OCI-LY1 (cell line): ENCODE data around the gene IQSEC1.

Source experiments
- H2AFZ ChIP-seq: fragments of 200-600 bp; sonication (generic), shearing (Covaris generic); 2 replicates; pipeline ENCODE4 v1.6.0; 2014; ENCODE audit warnings: antibody characterized with exemption, mild to moderate bottlenecking, low read length
- H3F3A ChIP-seq: fragments of 200-600 bp; sonication (generic), shearing (Covaris generic); 2 replicates; pipeline ENCODE4 v1.6.0; 2014; ENCODE audit warnings: mild to moderate bottlenecking, antibody characterized with exemption, low read length, moderate library complexity; ENCODE audit not compliant: insufficient read depth
- H3K27ac ChIP-seq: fragments of 200-600 bp; sonication (generic); 2 replicates; pipeline ENCODE4 v1.5.1; 2014; ENCODE audit warnings: low read length, mixed run types, mild to moderate bottlenecking, low read depth; ENCODE audit not compliant: poor library complexity, severe bottlenecking
- H3K27me3 ChIP-seq: fragments of 200-600 bp; sonication (generic); 2 replicates; pipeline ENCODE4 v1.6.0; 2014; ENCODE audit warnings: antibody characterized with exemption, mild to moderate bottlenecking, low read length, moderate library complexity; ENCODE audit not compliant: insufficient read depth
- H3K36me3 ChIP-seq: fragments of 200-600 bp; sonication (generic); 2 replicates; pipeline ENCODE4 v1.6.1; 2014; ENCODE audit warnings: mild to moderate bottlenecking, antibody characterized with exemption, low read length, moderate library complexity, mixed read lengths; ENCODE audit not compliant: insufficient read depth
- H3K4me1 ChIP-seq: fragments of 200-600 bp; sonication (generic); 2 replicates; pipeline ENCODE4 v1.5.1; 2014; ENCODE audit warnings: mild to moderate bottlenecking, low read length, moderate library complexity; ENCODE audit not compliant: insufficient read depth, severe bottlenecking
- H3K4me2 ChIP-seq: fragments of 200-600 bp; sonication (generic), shearing (Covaris generic); 2 replicates; pipeline ENCODE4 v1.6.1; 2014; ENCODE audit warnings: low read length
- H3K4me3 ChIP-seq: fragments of 200-600 bp; sonication (generic); 2 replicates; pipeline ENCODE4 v1.5.1; 2014; ENCODE audit warnings: low read length, low read depth, mild to moderate bottlenecking, mixed read lengths; ENCODE audit not compliant: poor library complexity, severe bottlenecking
- H3K79me2 ChIP-seq: fragments of 200-600 bp; shearing (Covaris generic); 2 replicates; pipeline ENCODE4 v1.6.1; 2016; ENCODE audit warnings: mixed run types, low read length, mixed read lengths; ENCODE audit not compliant: insufficient read depth
- H3K9ac ChIP-seq: fragments of 200-600 bp; sonication (generic), shearing (Covaris generic); 2 replicates; pipeline ENCODE4 v1.6.1; 2014; ENCODE audit warnings: mild to moderate bottlenecking, low read length, mixed read lengths
- H3K9me2 ChIP-seq: fragments of 200-600 bp; sonication (generic), shearing (Covaris generic); 2 replicates; pipeline ENCODE4 v1.6.1; 2014; ENCODE audit warnings: low read depth, mild to moderate bottlenecking, low read length, mixed read lengths
- H3K9me3 ChIP-seq: fragments of 200-600 bp; shearing (Covaris generic); 2 replicates; pipeline ENCODE4 v1.6.1; 2014; ENCODE audit warnings: low read length, mixed read lengths
- H4K20me1 ChIP-seq: fragments of 200-600 bp; sonication (generic), shearing (Covaris generic); 2 replicates; pipeline ENCODE4 v1.6.0; 2016; ENCODE audit warnings: mild to moderate bottlenecking, low read length; ENCODE audit not compliant: insufficient read depth
- EZH2 ChIP-seq: fragments of 200-600 bp; sonication (generic), shearing (Covaris generic); IDR thresholded peaks from 2 replicates; pipeline ENCODE4 v1.8.0; 2017; ENCODE audit warnings: borderline replicate concordance, mixed run types, mild to moderate bottlenecking, antibody characterized with exemption, low read length, moderate library complexity, mixed read lengths
- TF ChIP-seq, protein P1 (sequence below): fragments of 200-600 bp; sonication (generic), shearing (Covaris generic); IDR thresholded peaks from 2 replicates; pipeline ENCODE4 v1.5.1; 2017; ENCODE audit warnings: mild to moderate bottlenecking, antibody characterized with exemption, low read length, moderate library complexity, mixed read lengths

IQSEC1 gene

GRCh38 chr3:13009946-13010315 is 63.3 kb downstream of the IQSEC1 start:
- H3K27me3 ChIP-seq = no peaks in the 10 kb centered on the region
- peak overlapping the region; percentile 49 for H3K27ac ChIP-seq
- H3K79me2 ChIP-seq = no peaks in the 10 kb centered on the region
- H2AFZ ChIP-seq = no peak overlapping the region
- H3K9me2 ChIP-seq = no peaks in the 10 kb centered on the region
- H3K9me3 ChIP-seq = no peaks in the 10 kb centered on the region
- peak overlapping the region; percentile 43; the same call in 1 of the 2 replicates for H3K9ac ChIP-seq
- no peak for TF ChIP-seq EZH2
- TF ChIP-seq, protein P1, sequence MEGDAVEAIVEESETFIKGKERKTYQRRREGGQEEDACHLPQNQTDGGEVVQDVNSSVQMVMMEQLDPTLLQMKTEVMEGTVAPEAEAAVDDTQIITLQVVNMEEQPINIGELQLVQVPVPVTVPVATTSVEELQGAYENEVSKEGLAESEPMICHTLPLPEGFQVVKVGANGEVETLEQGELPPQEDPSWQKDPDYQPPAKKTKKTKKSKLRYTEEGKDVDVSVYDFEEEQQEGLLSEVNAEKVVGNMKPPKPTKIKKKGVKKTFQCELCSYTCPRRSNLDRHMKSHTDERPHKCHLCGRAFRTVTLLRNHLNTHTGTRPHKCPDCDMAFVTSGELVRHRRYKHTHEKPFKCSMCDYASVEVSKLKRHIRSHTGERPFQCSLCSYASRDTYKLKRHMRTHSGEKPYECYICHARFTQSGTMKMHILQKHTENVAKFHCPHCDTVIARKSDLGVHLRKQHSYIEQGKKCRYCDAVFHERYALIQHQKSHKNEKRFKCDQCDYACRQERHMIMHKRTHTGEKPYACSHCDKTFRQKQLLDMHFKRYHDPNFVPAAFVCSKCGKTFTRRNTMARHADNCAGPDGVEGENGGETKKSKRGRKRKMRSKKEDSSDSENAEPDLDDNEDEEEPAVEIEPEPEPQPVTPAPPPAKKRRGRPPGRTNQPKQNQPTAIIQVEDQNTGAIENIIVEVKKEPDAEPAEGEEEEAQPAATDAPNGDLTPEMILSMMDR = no peak
- H3F3A ChIP-seq = no peaks in the 10 kb centered on the region
- no peaks in the 10 kb centered on the region for H3K36me3 ChIP-seq
- no peaks in the 10 kb centered on the region for H4K20me1 ChIP-seq
- H3K4me3 ChIP-seq = peak overlapping the region; percentile 54
- peak overlapping the region; percentile 59 for H3K4me2 ChIP-seq
- H3K4me1 ChIP-seq = peaks cover 51% of the 10 kb centered on the region

- Histone ChIP-seq H3K36me3 (no peaks in the 10 kb centered on the region), H3K4me1 (peaks cover 45% of the 10 kb centered on the region), H3K27me3 (no peaks in the 10 kb centered on the region; the same call in 1 of the 2 replicates), H3K9ac (peak overlapping the region; percentile 43; the same call in 1 of the 2 replicates), H3K79me2 (no peaks in the 10 kb centered on the region), H4K20me1 (no peaks in the 10 kb centered on the region), H2AFZ (no peak overlapping the region), H3K4me2 (peak overlapping the region; percentile 59), H3K9me3 (no peaks in the 10 kb centered on the region), H3K4me3 (peak overlapping the region; percentile 54), H3K9me2 (no peaks in the 10 kb centered on the region), H3F3A (no peaks in the 10 kb centered on the region), H3K27ac (peak overlapping the region; percentile 49)
- TF ChIP-seq EZH2 = no peak
- TF ChIP-seq, protein P1 = no peak
Observed at GRCh38 chr3:13009132-13009945, 63.9 kb downstream of the IQSEC1 start.

DNA sequence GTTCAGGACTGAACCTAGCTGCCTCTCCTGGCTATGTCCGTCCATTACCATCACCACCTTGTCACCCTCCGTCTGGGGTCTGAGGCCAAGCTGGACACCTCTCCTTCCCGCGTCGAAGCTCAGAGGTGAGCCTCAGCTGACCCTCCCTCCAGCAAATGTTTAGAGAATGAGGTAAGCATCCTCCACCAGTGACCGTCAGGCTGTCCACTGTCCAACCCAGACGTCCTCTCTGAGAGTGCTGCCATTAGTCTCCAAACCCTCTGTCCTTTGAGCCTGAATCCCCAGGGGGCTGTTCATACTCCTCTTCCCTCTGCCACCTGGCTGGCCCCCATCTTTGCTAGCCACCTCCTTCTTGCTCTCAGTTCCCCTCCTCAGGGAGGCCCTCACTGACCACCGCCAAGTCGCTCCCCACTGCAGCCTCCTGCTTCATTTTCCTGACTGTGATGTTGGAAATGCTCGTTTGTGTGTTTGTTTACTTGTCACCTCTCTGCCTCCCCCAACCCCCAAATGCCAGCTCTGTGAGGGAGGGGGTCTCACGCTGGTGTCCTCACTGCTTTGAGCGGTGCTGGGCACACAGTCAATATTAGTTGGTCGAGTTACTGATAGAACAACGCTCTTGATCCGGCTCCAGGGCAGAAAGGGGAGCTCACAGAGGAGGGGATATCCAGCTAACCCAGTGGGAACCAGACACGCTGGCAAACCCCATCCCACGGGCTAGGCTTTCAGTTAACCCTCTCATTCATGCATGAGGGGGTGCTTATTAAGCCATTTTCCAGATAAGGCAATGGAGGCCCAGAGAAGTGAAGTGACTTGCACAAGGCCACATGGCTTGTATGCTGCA is 64.9 kb downstream of the IQSEC1 start:
- peaks cover 40% of the 10 kb centered on the region for H3K4me1 ChIP-seq
- H2AFZ ChIP-seq = no peak overlapping the region
- no peak overlapping the region for H3K4me3 ChIP-seq
- H4K20me1 ChIP-seq = no peaks in the 10 kb centered on the region
- no peaks in the 10 kb centered on the region for H3F3A ChIP-seq
- H3K9me2 ChIP-seq = no peaks in the 10 kb centered on the region
- H3K4me2 ChIP-seq = no peak overlapping the region
- no peaks in the 10 kb centered on the region for H3K36me3 ChIP-seq
- no peak overlapping the region for H3K9ac ChIP-seq
- H3K79me2 ChIP-seq = no peaks in the 10 kb centered on the region
- no peaks in the 10 kb centered on the region; the same call in 1 of the 2 replicates for H3K27me3 ChIP-seq
- no peak overlapping the region for H3K27ac ChIP-seq
- no peaks in the 10 kb centered on the region for H3K9me3 ChIP-seq
- no peak for TF ChIP-seq EZH2
- TF ChIP-seq, protein P1 = no peak
